Posterior cingulate gyrus (tissue), 11 donors: ENCODE data around the gene PDCD4.
A peak's percentile ranks its signal among the peaks of the same experiment; 100 is the strongest.
"Not testable (repeated sequence)": the region's sequence is repeated elsewhere in the genome, so short reads cannot be mapped to it uniquely, and the experiment has no call there.

Experiments used
- DNase-seq, 10 donors: peaks; one replicate each; pipeline versions ENCODE4 v3.0.0 to v3.0.0-alpha.2; 2020 to 2021; ENCODE audit warnings: mixed read lengths in 3 of 10
- intact Hi-C: fragments of 100-400 bp; cut with DNase I; formaldehyde crosslinking; loops from one replicate; pipeline ENCODE4 v1.15.1; 2023

Gene PDCD4

GRCh38 chr10:110912374-110912773, 40.6 kb downstream of the PDCD4 start:
- no peak for DNase-seq
- intact Hi-C loops, result no loop called here

GRCh38 chr10:110914431-110914830, 42.7 kb downstream of the PDCD4 start:
- intact Hi-C loops, result no loop called here
- no peak for DNase-seq

- DNase-seq, result no peak
- intact Hi-C loops, result no loop called here
Measured at GRCh38 chr10:110915035-110915434, 43.3 kb downstream of the PDCD4 start.

GRCh38 chr10:110915600-110915999, 43.9 kb downstream of the PDCD4 start:
- intact Hi-C loops, DNase-seq: not testable (repeated sequence)

- DNase-seq, result no peak
- intact Hi-C loops, result no loop called here
Measured at GRCh38 chr10:110916554-110917346, 45.0 kb downstream of the PDCD4 start.

- intact Hi-C loops, result loop anchor here (1.0 to 2.0 kb wide), 2 partner anchors 23 to 44 kb away; no protein-coding TSS in a partner anchor
- peak in 8 of 10 donors; percentile 67 to 98 (median 82) for DNase-seq
Measured at GRCh38 chr10:110918269-110918642, 46.5 kb downstream of the PDCD4 start.

- intact Hi-C loops, result loop anchor here (1.0 to 2.0 kb wide), 2 partner anchors 24 to 44 kb away; no protein-coding TSS in a partner anchor
- DNase-seq, result peak in 2 of 10 donors; percentile 78 to 81
Measured at GRCh38 chr10:110918643-110919348, 47.1 kb downstream of the PDCD4 start, which contains the start of gene BBIP1. BBIP1 (minus strand) TSS chr10:110919180; CDS start chr10:110918157, 1,023 bp downstream.

- intact Hi-C loops, result loop anchor here (2.0 kb wide), 1 partner anchor 25 kb away; no protein-coding TSS in a partner anchor
- DNase-seq, result peak; percentile 97 to 100 (median 100)
Measured at GRCh38 chr10:110919349-110919931, 47.7 kb downstream of the PDCD4 start, which contains the start of gene SHOC2. SHOC2 (plus strand) TSS chr10:110919604; CDS start chr10:110964359, 44,755 bp downstream.

GRCh38 chr10:110919971-110920881, 48.5 kb downstream of the PDCD4 start:
- peak in 6 of 10 donors; percentile 16 to 86 (median 44) for DNase-seq
- intact Hi-C loops, result loop anchor here (2.0 kb wide), 1 partner anchor 25 kb away; no protein-coding TSS in a partner anchor

- intact Hi-C loops, result no loop called here
- DNase-seq, result no peak
Measured at GRCh38 chr10:110923856-110924493, 52.2 kb downstream of the PDCD4 start.

- DNase-seq, result no peak
- intact Hi-C loops, result no loop called here
Measured at GRCh38 chr10:110927461-110927860, 55.7 kb downstream of the PDCD4 start.

GRCh38 chr10:110931769-110932381, 60.1 kb downstream of the PDCD4 start:
- no peak for DNase-seq
- intact Hi-C loops, result no loop called here

GRCh38 chr10:110932505-110933180, 60.9 kb downstream of the PDCD4 start:
- intact Hi-C loops, result no loop called here
- no peak for DNase-seq

- peak in 2 of 10 donors; percentile 45 to 63 for DNase-seq
- intact Hi-C loops, result no loop called here
Measured at GRCh38 chr10:110936757-110937156, 65.0 kb downstream of the PDCD4 start.

GRCh38 chr10:110939419-110939818, 67.7 kb downstream of the PDCD4 start:
- intact Hi-C loops, result no loop called here

GRCh38 chr10:110944792-110945396, 73.2 kb downstream of the PDCD4 start:
- intact Hi-C loops, result no loop called here
- no peak for DNase-seq

More at GRCh38 chr10:110939419-110939818, 67.7 kb downstream of the PDCD4 start:
- no peak for DNase-seq

- DNase-seq, result no peak
- intact Hi-C loops, result no loop called here
Measured at GRCh38 chr10:110946496-110946895, 74.8 kb downstream of the PDCD4 start.
